ENCODE measurements around the gene FGL2. TPM values are rescaled to one million over a fixed set of nuclear protein-coding genes. Genes with fewer than 3 reads are reported as not detected.

FGL2 gene, protein sequence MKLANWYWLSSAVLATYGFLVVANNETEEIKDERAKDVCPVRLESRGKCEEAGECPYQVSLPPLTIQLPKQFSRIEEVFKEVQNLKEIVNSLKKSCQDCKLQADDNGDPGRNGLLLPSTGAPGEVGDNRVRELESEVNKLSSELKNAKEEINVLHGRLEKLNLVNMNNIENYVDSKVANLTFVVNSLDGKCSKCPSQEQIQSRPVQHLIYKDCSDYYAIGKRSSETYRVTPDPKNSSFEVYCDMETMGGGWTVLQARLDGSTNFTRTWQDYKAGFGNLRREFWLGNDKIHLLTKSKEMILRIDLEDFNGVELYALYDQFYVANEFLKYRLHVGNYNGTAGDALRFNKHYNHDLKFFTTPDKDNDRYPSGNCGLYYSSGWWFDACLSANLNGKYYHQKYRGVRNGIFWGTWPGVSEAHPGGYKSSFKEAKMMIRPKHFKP
- 34.0 TPM for total RNA-seq

DNA sequence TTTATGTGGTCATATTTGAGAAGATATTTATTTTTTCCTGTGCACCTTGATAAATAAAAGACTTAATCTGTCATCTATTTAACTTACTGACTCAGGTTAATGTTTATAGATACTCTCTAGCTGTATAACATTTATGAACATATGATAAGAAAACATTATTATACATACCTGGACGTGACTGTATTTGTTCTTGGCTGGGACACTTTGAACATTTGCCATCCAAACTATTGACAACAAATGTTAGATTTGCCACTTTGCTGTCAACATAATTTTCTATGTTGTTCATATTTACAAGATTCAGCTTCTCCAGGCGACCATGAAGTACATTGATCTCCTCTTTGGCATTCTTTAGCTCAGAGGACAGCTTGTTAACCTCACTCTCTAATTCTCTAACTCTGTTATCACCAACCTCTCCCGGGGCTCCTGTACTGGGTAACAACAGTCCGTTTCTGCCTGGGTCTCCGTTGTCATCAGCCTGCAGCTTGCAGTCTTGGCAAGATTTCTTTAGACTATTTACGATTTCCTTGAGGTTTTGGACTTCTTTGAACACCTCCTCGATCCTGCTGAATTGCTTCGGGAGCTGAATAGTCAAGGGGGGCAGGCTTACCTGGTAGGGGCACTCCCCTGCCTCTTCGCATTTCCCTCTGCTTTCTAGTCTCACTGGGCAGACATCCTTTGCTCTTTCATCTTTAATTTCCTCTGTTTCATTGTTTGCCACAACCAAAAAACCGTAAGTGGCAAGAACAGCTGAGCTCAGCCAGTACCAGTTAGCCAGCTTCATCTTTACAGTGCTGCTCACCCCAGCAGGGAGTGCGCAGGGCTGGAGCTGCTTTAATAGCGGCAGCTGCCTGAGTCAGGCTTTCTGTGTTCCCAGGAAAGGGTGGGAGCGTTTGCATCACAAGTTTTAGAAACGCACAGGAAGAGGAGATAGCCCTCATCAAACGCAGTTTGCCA, at the start of gene FGL2:
Gene FGL2, minus strand, starts transcription at position 807 of the 954 bp plus-strand sequence. Its CDS starts 26 bp downstream, at position 781.

Other genes with a start within 250 kb of the FGL2 start
- gene SPDYE17, start 167.5 kb downstream of the FGL2 start, total RNA-seq = not detected
- gene SPDYE18, start 137.3 kb downstream of the FGL2 start, total RNA-seq = 2.6 TPM
- gene CCDC146, start 77.2 kb downstream of the FGL2 start, total RNA-seq = 27.0 TPM
- 17.0 TPM for gene GSAP, start 216.5 kb upstream of the FGL2 start, total RNA-seq

Measured in camera-type eye (tissue), 1 donor.